Naive thymus-derived CD8-positive, alpha-beta T cell (primary cell): Measurements from ENCODE around the gene RAD51B. TPM values are rescaled to one million over a fixed set of nuclear protein-coding genes. Genes with fewer than 3 reads are reported as not detected.
"Not testable (repeated sequence)": the region's sequence is repeated elsewhere in the genome, so short reads cannot be mapped to it uniquely, and the experiment has no call there.

Experiments
- ATAC-seq, 2 donors: fragments of 150-1000 bp; cut with Tn5 transposase in 1 of 2; sonication (Bioruptor Pico), chemical (Tn5 transposase) in 1 of 2; 1 replicate in 1 of 2; 2 replicates in 1 of 2; pipeline ENCODE4 v1.10.0; 2021; ENCODE audit warnings: mild to moderate bottlenecking in 2 of 2, moderate library complexity in 2 of 2
- POLR2A ChIA-PET: fragments of 350-600 bp; sonication (Branson Sonifier 250); formaldehyde crosslinking; loops from one replicate; lab custom pipeline; 2021; ENCODE audit warnings: antibody characterized with exemption; lab: Charles Lee
- DNase-seq, 10 donors: peaks; one replicate each; pipeline versions ENCODE4 v3.0.0 to v3.0.0-alpha.2; 2020 to 2022
- H3K27ac Mint-ChIP-seq, 10 donors: one replicate each; pipeline ENCODE4 v1.8.0; 2020 to 2022; ENCODE audit warnings: mild to moderate bottlenecking in 10 of 10, mixed read lengths in 10 of 10, moderate library complexity in 4 of 10, inconsistent platforms in 1 of 10
- H3K27me3 Mint-ChIP-seq, 5 donors: one replicate each; pipeline ENCODE4 v1.8.0; 2021 to 2022; ENCODE audit warnings: mixed read lengths in 5 of 5
- H3K36me3 Mint-ChIP-seq, 3 donors: one replicate each; pipeline ENCODE4 v1.8.0; 2020 to 2022; ENCODE audit warnings: mixed read lengths in 3 of 3, mild to moderate bottlenecking in 2 of 3, inconsistent platforms in 1 of 3
- H3K4me1 Mint-ChIP-seq, 4 donors: one replicate each; pipeline ENCODE4 v1.8.0; 2021 to 2022; ENCODE audit warnings: mixed read lengths in 4 of 4
- H3K4me3 Mint-ChIP-seq, 10 donors: one replicate each; pipeline ENCODE4 v1.8.0; 2020 to 2022; ENCODE audit warnings: mild to moderate bottlenecking in 10 of 10, mixed read lengths in 10 of 10, moderate library complexity in 6 of 10, inconsistent platforms in 1 of 10
- H3K9me3 Mint-ChIP-seq, 9 donors: one replicate each; pipeline ENCODE4 v1.8.0; 2020 to 2022; ENCODE audit warnings: mixed read lengths in 9 of 9, mild to moderate bottlenecking in 3 of 9, inconsistent platforms in 1 of 9, moderate library complexity in 1 of 9
- polyA plus RNA-seq, 3 donors: library from polyadenylated mRNA; unstranded; fragments of 300-500 nt; fragmentation: Illumina TruSeq; gene quantifications; one replicate each; pipeline ENCODE4 v1.2.3, GENCODE V29; 2021
- total RNA-seq, 8 experiments: library from RNA in 2 of 8; stranded (reverse) in 2 of 8; gene quantifications; one replicate each; pipeline ENCODE4 v1.2.3 and lab custom pipeline; 2021 to 2026

RAD51B gene
- total and polyA plus RNA-seq, 5 experiments from 2014 or later: 15.1 to 30.0 (median 26.4) TPM

- ATAC-seq (no peak), DNase-seq (no peak)
- Mint-ChIP-seq H3K9me3 (peaks cover 0 to 6% (median 2%) of the 10 kb centered on the region in 9 donors), H3K27ac (no peak overlapping the region), H3K4me1 (peaks cover 2 to 16% (median 5%) of the 10 kb centered on the region in 4 donors), H3K4me3 (no peak overlapping the region), H3K36me3 (peaks cover 31 to 37% (median 33%) of the 10 kb centered on the region in 3 donors), H3K27me3 (no peaks in the 10 kb centered on the region)
- POLR2A ChIA-PET: no interaction called here
Measured at GRCh38 chr14:67963545-67963944, 144.0 kb downstream of the RAD51B start.

- H3K27ac Mint-ChIP-seq: no peak overlapping the region
- H3K4me1 Mint-ChIP-seq: peaks cover 2 to 16% (median 5%) of the 10 kb centered on the region in 4 donors
- DNase-seq (no peak), ATAC-seq (no peak)
- no peak overlapping the region for H3K4me3 Mint-ChIP-seq
- H3K9me3 Mint-ChIP-seq: peaks cover 0 to 10% (median 2%) of the 10 kb centered on the region in 9 donors
- POLR2A ChIA-PET: no interaction called here
- no peaks in the 10 kb centered on the region for H3K27me3 Mint-ChIP-seq
- peaks cover 33 to 40% (median 36%) of the 10 kb centered on the region in 3 donors for H3K36me3 Mint-ChIP-seq
Measured at GRCh38 chr14:67963960-67964812, 144.6 kb downstream of the RAD51B start.

- DNase-seq (no peak), ATAC-seq (no peak)
- Mint-ChIP-seq H3K36me3 (peaks cover 33 to 38% (median 36%) of the 10 kb centered on the region in 3 donors), H3K4me3 (no peak overlapping the region), H3K9me3 (peaks cover 0 to 10% (median 2%) of the 10 kb centered on the region in 9 donors), H3K27ac (no peak overlapping the region), H3K4me1 (peaks cover 2 to 16% (median 5%) of the 10 kb centered on the region in 4 donors), H3K27me3 (no peaks in the 10 kb centered on the region)
- POLR2A ChIA-PET: interaction anchor here (0.6 kb wide), 1 partner anchor 776 kb away, joined by 4 read pairs; no protein-coding TSS in a partner anchor
Measured at GRCh38 chr14:67965696-67966095, 146.1 kb downstream of the RAD51B start.

- H3K4me1 Mint-ChIP-seq: peaks cover 0 to 6% (median under 1%) of the 10 kb centered on the region in 4 donors
- no peak overlapping the region for H3K4me3 Mint-ChIP-seq
- H3K36me3 Mint-ChIP-seq: peaks cover 33 to 38% (median 36%) of the 10 kb centered on the region in 3 donors
- POLR2A ChIA-PET: no interaction called here
- no peak overlapping the region for H3K27ac Mint-ChIP-seq
- DNase-seq (no peak), ATAC-seq (no peak)
- no peaks in the 10 kb centered on the region for H3K27me3 Mint-ChIP-seq
- H3K9me3 Mint-ChIP-seq: peaks cover 0 to 10% (median 2%) of the 10 kb centered on the region in 9 donors
Measured at GRCh38 chr14:67967206-67967605, 147.6 kb downstream of the RAD51B start.

GRCh38 chr14:67967970-67968369 is 148.4 kb downstream of the RAD51B start:
- H3K27ac Mint-ChIP-seq, H3K4me1 Mint-ChIP-seq, ATAC-seq, H3K27me3 Mint-ChIP-seq, H3K9me3 Mint-ChIP-seq, H3K4me3 Mint-ChIP-seq, POLR2A ChIA-PET: not testable (repeated sequence)
- H3K36me3 Mint-ChIP-seq: peaks cover 33 to 38% (median 36%) of the 10 kb centered on the region in 3 donors
- DNase-seq: peak in 1 of 10 donors; percentile 38

- Mint-ChIP-seq H3K4me1 (no peaks in the 10 kb centered on the region), H3K27ac (no peak overlapping the region), H3K27me3 (no peaks in the 10 kb centered on the region), H3K9me3 (peaks cover 0 to 10% (median 2%) of the 10 kb centered on the region in 9 donors), H3K36me3 (peaks cover 22 to 25% (median 23%) of the 10 kb centered on the region in 3 donors), H3K4me3 (no peak overlapping the region)
- DNase-seq (no peak), ATAC-seq (no peak)
- POLR2A ChIA-PET: no interaction called here
Measured at GRCh38 chr14:67970923-67971322, 151.3 kb downstream of the RAD51B start.

- Mint-ChIP-seq H3K4me3 (no peak overlapping the region), H3K9me3 (peaks cover 0 to 4% (median 0%) of the 10 kb centered on the region in 9 donors), H3K27ac (no peak overlapping the region), H3K4me1 (no peaks in the 10 kb centered on the region), H3K27me3 (no peaks in the 10 kb centered on the region), H3K36me3 (peaks cover 16 to 19% (median 18%) of the 10 kb centered on the region in 3 donors)
- POLR2A ChIA-PET: no interaction called here
- no peak for ATAC-seq
- DNase-seq: no peak
Measured at GRCh38 chr14:67971627-67972625, 152.3 kb downstream of the RAD51B start.

GRCh38 chr14:67973436-67973835 is 153.9 kb downstream of the RAD51B start:
- no peak overlapping the region for H3K4me3 Mint-ChIP-seq
- POLR2A ChIA-PET: no interaction called here
- no peak for ATAC-seq
- peaks cover 0 to 4% (median 0%) of the 10 kb centered on the region in 9 donors for H3K9me3 Mint-ChIP-seq
- H3K36me3 Mint-ChIP-seq: peaks cover 3 to 7% (median 7%) of the 10 kb centered on the region in 3 donors
- DNase-seq: no peak
- no peaks in the 10 kb centered on the region for H3K4me1 Mint-ChIP-seq
- H3K27ac Mint-ChIP-seq: no peak overlapping the region
- no peaks in the 10 kb centered on the region for H3K27me3 Mint-ChIP-seq

- Mint-ChIP-seq H3K36me3 (peaks cover 3 to 4% (median 4%) of the 10 kb centered on the region in 3 donors), H3K4me3 (no peak overlapping the region), H3K4me1 (no peaks in the 10 kb centered on the region), H3K9me3 (no peaks in the 10 kb centered on the region), H3K27me3 (no peaks in the 10 kb centered on the region), H3K27ac (no peak overlapping the region)
- DNase-seq (no peak), ATAC-seq (no peak)
- POLR2A ChIA-PET: no interaction called here
Measured at GRCh38 chr14:67975470-67975869, 155.9 kb downstream of the RAD51B start.

- DNase-seq: no peak
- POLR2A ChIA-PET: no interaction called here
- no peaks in the 10 kb centered on the region for H3K27me3 Mint-ChIP-seq
- no peak overlapping the region for H3K27ac Mint-ChIP-seq
- no peaks in the 10 kb centered on the region for H3K4me1 Mint-ChIP-seq
- no peak overlapping the region for H3K4me3 Mint-ChIP-seq
- H3K36me3 Mint-ChIP-seq: peaks cover 3 to 4% (median 4%) of the 10 kb centered on the region in 3 donors
- no peaks in the 10 kb centered on the region for H3K9me3 Mint-ChIP-seq
- ATAC-seq: no peak
Measured at GRCh38 chr14:67977434-67978034, 158.0 kb downstream of the RAD51B start.

GRCh38 chr14:67978749-67979148 is 159.2 kb downstream of the RAD51B start:
- Mint-ChIP-seq H3K36me3 (peaks cover 3 to 4% (median 4%) of the 10 kb centered on the region in 3 donors), H3K27me3 (no peaks in the 10 kb centered on the region), H3K4me3 (no peak overlapping the region), H3K27ac (no peak overlapping the region), H3K4me1 (no peaks in the 10 kb centered on the region), H3K9me3 (no peaks in the 10 kb centered on the region)
- ATAC-seq (no peak), DNase-seq (no peak)
- POLR2A ChIA-PET: no interaction called here
